ENCODE data around the gene UCHL3. TPM values are rescaled to one million over a fixed set of nuclear protein-coding genes. Genes with fewer than 3 reads are reported as not detected.

The UCHL3 gene
- total RNA-seq, 1 donor from 2014 or later, result not detected

GRCh38 chr13:75637181-75637750 is 87.7 kb downstream of the UCHL3 start:
- TF ChIP-seq CTCF (IDR thresholded peaks at IDR 0.05), result no peak
- H3K36me3 ChIP-seq, result no peaks in the 10 kb centered on the region
- no peak for DNase-seq (ENCODE audit: low spot score in 2 of 2)
- no peaks in the 10 kb centered on the region for H3K27me3 ChIP-seq
- H3K4me3 ChIP-seq, result peak overlapping the region; percentile 74 to 87
- H3K27ac ChIP-seq, result peak overlapping the region in 1 of 2 donors; percentile 3
- H3K4me1 ChIP-seq, result no peaks in the 10 kb centered on the region
- H3K9me3 ChIP-seq, result no peaks in the 10 kb centered on the region
- intact Hi-C loops (cut with DNase I), result loop anchor here (2.0 to 10.0 kb wide), 2 partner anchors 88 to 1502 kb away; partner anchors contain the start of genes KLF12 and UCHL3

DNA sequence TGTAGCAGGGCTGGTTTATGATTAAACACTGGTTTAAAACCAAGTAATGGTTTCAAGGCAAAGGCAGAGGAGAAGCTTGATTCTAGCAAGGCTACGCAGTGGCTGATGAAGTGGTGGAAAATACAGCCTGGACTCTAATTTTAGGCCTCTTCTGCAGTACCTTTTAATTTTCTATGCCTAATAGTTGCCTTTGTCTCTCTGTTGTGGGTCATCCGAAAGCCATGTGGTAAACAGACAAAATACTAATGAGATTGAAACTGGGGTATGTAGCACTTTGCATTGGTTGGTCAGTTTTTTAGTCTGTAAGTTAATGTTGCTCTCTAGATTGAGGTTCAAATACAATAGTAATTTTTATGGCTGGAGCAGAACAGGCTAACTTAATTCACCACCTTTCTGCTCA is 89.9 kb downstream of the UCHL3 start:
- DNase-seq (ENCODE audit: low spot score in 2 of 2), result no peak
- Histone ChIP-seq H3K27me3 (no peaks in the 10 kb centered on the region), H3K9me3 (no peaks in the 10 kb centered on the region), H3K4me3 (no peak overlapping the region), H3K27ac (no peak overlapping the region), H3K4me1 (no peaks in the 10 kb centered on the region), H3K36me3 (no peaks in the 10 kb centered on the region)
- TF ChIP-seq CTCF (IDR thresholded peaks at IDR 0.05), result no peak
- intact Hi-C loops (cut with DNase I), result loop anchor here (10.0 kb wide), 1 partner anchor 1505 kb away; the partner anchor contains the start of gene KLF12

GRCh38 chr13:75641026-75641425 is 91.4 kb downstream of the UCHL3 start:
- Histone ChIP-seq H3K4me3 (no peak overlapping the region), H3K27ac (no peak overlapping the region), H3K27me3 (no peaks in the 10 kb centered on the region), H3K9me3 (no peaks in the 10 kb centered on the region), H3K36me3 (no peaks in the 10 kb centered on the region), H3K4me1 (no peaks in the 10 kb centered on the region)
- DNase-seq (ENCODE audit: low spot score in 2 of 2), result no peak
- TF ChIP-seq CTCF (IDR thresholded peaks at IDR 0.05), result no peak
- intact Hi-C loops (cut with DNase I), result no loop called here

DNA sequence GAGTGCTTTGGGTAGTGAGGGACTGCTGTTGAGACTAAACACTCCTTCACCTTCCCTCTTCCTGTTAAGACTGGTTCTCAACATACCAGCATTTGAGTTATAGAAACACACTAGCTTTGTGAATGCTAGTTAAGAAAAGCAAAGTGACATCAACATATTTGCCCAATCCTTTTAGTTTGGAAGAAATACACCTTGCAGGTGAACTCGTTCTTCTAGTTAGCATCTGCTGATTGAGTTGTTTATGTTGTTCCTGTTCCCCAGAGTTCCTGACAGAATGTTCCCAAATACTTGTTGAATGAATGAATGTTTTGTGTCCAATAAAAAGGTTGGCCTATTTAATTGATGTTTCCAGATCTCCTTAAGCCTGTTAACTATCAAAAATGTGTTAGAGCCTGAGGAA is 93.6 kb downstream of the UCHL3 start:
- Histone ChIP-seq H3K4me3 (no peak overlapping the region), H3K9me3 (no peaks in the 10 kb centered on the region), H3K4me1 (no peaks in the 10 kb centered on the region), H3K36me3 (no peaks in the 10 kb centered on the region), H3K27ac (no peak overlapping the region), H3K27me3 (no peaks in the 10 kb centered on the region)
- DNase-seq (ENCODE audit: low spot score in 2 of 2), result no peak
- no peak for TF ChIP-seq CTCF (IDR thresholded peaks at IDR 0.05)
- intact Hi-C loops (cut with DNase I), result no loop called here

DNA sequence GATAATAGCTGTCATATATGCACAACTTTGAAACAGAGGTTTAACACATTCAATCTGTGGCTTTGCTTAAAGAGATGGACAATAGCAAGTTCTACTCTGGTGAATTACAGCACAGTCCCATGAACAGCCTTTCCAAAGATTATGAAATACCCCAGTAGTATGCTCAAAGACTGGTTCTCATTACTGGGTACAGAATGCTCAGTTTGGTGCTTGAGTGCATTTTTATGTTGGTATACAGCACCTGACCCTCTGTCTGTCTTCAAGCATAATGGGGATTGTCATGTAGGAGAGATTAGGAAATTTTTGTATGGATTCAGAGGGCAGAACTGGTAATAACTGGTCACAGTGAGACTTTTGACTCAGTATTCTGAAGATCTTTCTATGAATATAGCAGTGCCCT is 94.1 kb downstream of the UCHL3 start:
- intact Hi-C loops (cut with DNase I), result no loop called here
- Histone ChIP-seq H3K27ac (no peak overlapping the region), H3K36me3 (no peaks in the 10 kb centered on the region), H3K4me3 (no peak overlapping the region), H3K27me3 (no peaks in the 10 kb centered on the region), H3K4me1 (no peaks in the 10 kb centered on the region), H3K9me3 (no peaks in the 10 kb centered on the region)
- TF ChIP-seq CTCF (IDR thresholded peaks at IDR 0.05), result no peak
- DNase-seq (ENCODE audit: low spot score in 2 of 2), result no peak

- H3K27me3 ChIP-seq, result no peaks in the 10 kb centered on the region
- intact Hi-C loops (cut with DNase I), result no loop called here
- DNase-seq (ENCODE audit: low spot score in 2 of 2), result no peak
Measured at GRCh38 chr13:75645141-75645540, 95.5 kb downstream of the UCHL3 start.

More at GRCh38 chr13:75645141-75645540, 95.5 kb downstream of the UCHL3 start:
- no peak overlapping the region for H3K4me3 ChIP-seq
- H3K36me3 ChIP-seq, result no peaks in the 10 kb centered on the region
- H3K4me1 ChIP-seq, result no peaks in the 10 kb centered on the region
- H3K27ac ChIP-seq, result no peak overlapping the region
- TF ChIP-seq CTCF (IDR thresholded peaks at IDR 0.05), result no peak
- H3K9me3 ChIP-seq, result no peaks in the 10 kb centered on the region

Measured in ascending aorta (tissue), 2 donors.